IMR-90 (cell line): Measurements from ENCODE around the gene DNMT1. TPM values are rescaled to one million over a fixed set of nuclear protein-coding genes. Genes with fewer than 3 reads are reported as not detected.
A peak's percentile ranks its signal among the peaks of the same experiment; 100 is the strongest.

Experiments used
- ATAC-seq: fragments of 200-7000 bp; cut with Tn5 transposase; 2 replicates; pipeline ENCODE4 v1.9.1; 2020; ENCODE audit warnings: low read depth, mild to moderate bottlenecking, moderate library complexity
- BruUV-seq: library from RNA; stranded (reverse); fragments of 400-500 nt; replicated peaks from 2 replicates; lab custom pipeline; 2021; lab: Mats Ljungman, UMichigan
- CTCF ChIA-PET: fragments of 300-600 bp; formaldehyde crosslinking; extraction: SDS; loops from one replicate; lab custom pipeline; 2021; ENCODE audit warnings: antibody characterized with exemption; lab: Yijun Ruan, JAX
- POLR2A ChIA-PET: fragments of 300-600 bp; sonication (Branson Sonifier 250); formaldehyde crosslinking; loops from one replicate; lab custom pipeline; 2022; ENCODE audit warnings: antibody characterized with exemption; ENCODE audit not compliant: unreplicated experiment; lab: Charles Lee
- DNase-seq: peaks from one replicate; pipeline ENCODE4 v3.0.0; 2013
- H2AFZ ChIP-seq: replicated peaks from 2 replicates; pipeline ENCODE3; 2013; ENCODE audit warnings: low read length, mild to moderate bottlenecking; ENCODE audit not compliant: poor library complexity
- H2AK5ac ChIP-seq: 2 replicates; pipeline ENCODE4 v1.6.1; 2013; ENCODE audit warnings: low read depth, low read length, inconsistent platforms
- H2AK9ac ChIP-seq: replicated peaks from 2 replicates; pipeline ENCODE3; 2013; ENCODE audit warnings: mild to moderate bottlenecking, low read depth, low read length, moderate library complexity; ENCODE audit not compliant: poor library complexity
- H2BK120ac ChIP-seq: 2 replicates; pipeline ENCODE4 v1.6.1; 2013; ENCODE audit warnings: low read depth, low read length, inconsistent platforms
- H2BK15ac ChIP-seq: 3 replicates; pipeline ENCODE4 v1.6.1; 2013; ENCODE audit warnings: low read depth, low read length, inconsistent platforms
- H2BK20ac ChIP-seq: 2 replicates; pipeline ENCODE4 v1.6.1; 2013; ENCODE audit warnings: low read depth, mild to moderate bottlenecking, inconsistent platforms, low read length, moderate library complexity
- H2BK5ac ChIP-seq: 2 replicates; pipeline ENCODE4 v1.6.1; 2013; ENCODE audit warnings: mild to moderate bottlenecking, low read depth, low read length, inconsistent platforms; ENCODE audit not compliant: poor library complexity, severe bottlenecking
- H3K14ac ChIP-seq: replicated peaks from 2 replicates; pipeline ENCODE4 v1.6.1; 2013; ENCODE audit warnings: low read depth, low read length, inconsistent platforms
- H3K18ac ChIP-seq: 2 replicates; pipeline ENCODE4 v1.6.1; 2013; ENCODE audit warnings: low read depth, low read length, control low read depth
- H3K23ac ChIP-seq: 2 replicates; pipeline ENCODE4 v1.6.1; 2013; ENCODE audit warnings: low read depth, low read length, inconsistent platforms
- H3K27ac ChIP-seq: 2 replicates; pipeline ENCODE4 v1.5.1; 2013; ENCODE audit warnings: mild to moderate bottlenecking, control low read depth, low read length; ENCODE audit not compliant: insufficient read depth
- H3K27me3 ChIP-seq: 2 replicates; pipeline ENCODE4 v1.6.1; 2013; ENCODE audit warnings: low read length; ENCODE audit not compliant: control insufficient read depth, insufficient read depth
- H3K36me3 ChIP-seq: 2 replicates; pipeline ENCODE4 v1.6.1; 2013; ENCODE audit warnings: low read length, mixed read lengths; ENCODE audit not compliant: control insufficient read depth, insufficient read depth
- H3K4ac ChIP-seq: 2 replicates; pipeline ENCODE4 v1.6.1; 2013; ENCODE audit warnings: low read depth, low read length, inconsistent platforms
- H3K4me1 ChIP-seq: 2 replicates; pipeline ENCODE4 v1.6.1; 2013; ENCODE audit warnings: low read length, mixed read lengths; ENCODE audit not compliant: control insufficient read depth, insufficient read depth
- H3K4me2 ChIP-seq: 2 replicates; pipeline ENCODE4 v1.6.1; 2013; ENCODE audit warnings: low read depth, mild to moderate bottlenecking, control low read depth, low read length, moderate library complexity
- H3K4me3 ChIP-seq: 2 replicates; pipeline ENCODE4 v1.5.1; 2013; ENCODE audit warnings: low read depth, mild to moderate bottlenecking, control low read depth, low read length, moderate library complexity; ENCODE audit not compliant: insufficient read depth
- H3K56ac ChIP-seq: 2 replicates; pipeline ENCODE4 v1.6.1; 2013; ENCODE audit warnings: low read length, inconsistent platforms; ENCODE audit not compliant: insufficient read depth; ENCODE audit errors: extremely low read depth
- H3K79me1 ChIP-seq, 2 experiments: 2 replicates each; pipeline ENCODE4 v1.6.1; 2013; ENCODE audit warnings: low read length in 2 of 2, inconsistent platforms in 1 of 2, low read depth in 1 of 2
- H3K9ac ChIP-seq: 2 replicates; pipeline ENCODE4 v1.6.1; 2013; ENCODE audit warnings: low read depth, low read length, control low read depth
- H3K9me1 ChIP-seq: 2 replicates; pipeline ENCODE4 v1.6.1; 2013; ENCODE audit warnings: low read length, inconsistent platforms; ENCODE audit not compliant: insufficient read depth
- H3K9me3 ChIP-seq: 2 replicates; pipeline ENCODE4 v1.6.1; 2013; ENCODE audit warnings: low read length; ENCODE audit not compliant: control insufficient read depth, insufficient read depth
- H4K20me1 ChIP-seq: 2 replicates; pipeline ENCODE4 v1.6.1; 2013; ENCODE audit warnings: low read length, inconsistent platforms; ENCODE audit not compliant: insufficient read depth
- H4K5ac ChIP-seq: 2 replicates; pipeline ENCODE4 v1.6.1; 2013; ENCODE audit warnings: mild to moderate bottlenecking, low read depth, low read length, control low read depth
- H4K8ac ChIP-seq, 2 experiments: 2 replicates each; pipeline ENCODE4 v1.6.1; 2013; ENCODE audit warnings: low read depth in 2 of 2, low read length in 2 of 2, control low read depth in 1 of 2, inconsistent platforms in 1 of 2
- H4K91ac ChIP-seq: 2 replicates; pipeline ENCODE4 v1.6.1; 2013; ENCODE audit warnings: low read depth, low read length, inconsistent platforms; ENCODE audit not compliant: insufficient read depth
- RCOR1 ChIP-seq: IDR thresholded peaks from 2 replicates; pipeline ENCODE4 v1.6.1; 2012; ENCODE audit warnings: mild to moderate bottlenecking, low read length, improper control_type of control experiment; ENCODE audit not compliant: insufficient replicate concordance
- WGBS, 2 experiments: methylation state at CpG; one replicate each; pipeline versions ENCODE4 v1.1.5 to v1.1.7; 2013; ENCODE audit warnings: missing lambda C conversion rate in 2 of 2; ENCODE audit not compliant: insufficient read length in 1 of 2; ENCODE audit errors: extremely low coverage in 2 of 2; 5-methylcytosine and 5-hydroxymethylcytosine counted together
- dilution Hi-C: fragments of 300-500 bp; cut with HindIII; formaldehyde crosslinking; loops from one replicate; pipeline ENCODE4 v1.14.3; 2018; ENCODE audit warnings: low sequenced_read_pairs; ENCODE audit not compliant: unreplicated experiment
- in situ Hi-C: fragments of 300-500 bp; cut with MboI; formaldehyde crosslinking; loops from 3 replicates; pipeline ENCODE4 v1.14.3; 2019; ENCODE audit warnings: low sequenced_read_pairs, inconsistent platforms, mixed read lengths
- intact Hi-C: fragments of 100-400 bp; cut with micrococcal nuclease; formaldehyde crosslinking; loops from 2 replicates; pipeline ENCODE4 v1.10.0; 2022
- polyA plus RNA-seq, 3 experiments: library from polyadenylated mRNA; depleted of rRNA; stranded (reverse); fragments of >200 nt; gene quantifications; 2 replicates each; pipeline ENCODE4 v1.2.3, GENCODE V29; 2012; ENCODE audit warnings: low replicate concordance in 1 of 3
- total RNA-seq: library from RNA; depleted of rRNA; stranded (reverse); fragments of >200 nt; gene quantifications from 2 replicates; pipeline ENCODE4 v1.2.3, GENCODE V29; 2012
- TF ChIP-seq, protein P1 (sequence below): conservative IDR thresholded peaks from 2 replicates; pipeline ENCODE4 v1.5.1; 2012; ENCODE audit warnings: mild to moderate bottlenecking, low read depth, low read length, improper control_type of control experiment

Gene DNMT1
- total and polyA plus RNA-seq, 2 of the 4 experiments (the other 2 are of a cell fraction) = 26.2 to 83.6 TPM

DNA sequence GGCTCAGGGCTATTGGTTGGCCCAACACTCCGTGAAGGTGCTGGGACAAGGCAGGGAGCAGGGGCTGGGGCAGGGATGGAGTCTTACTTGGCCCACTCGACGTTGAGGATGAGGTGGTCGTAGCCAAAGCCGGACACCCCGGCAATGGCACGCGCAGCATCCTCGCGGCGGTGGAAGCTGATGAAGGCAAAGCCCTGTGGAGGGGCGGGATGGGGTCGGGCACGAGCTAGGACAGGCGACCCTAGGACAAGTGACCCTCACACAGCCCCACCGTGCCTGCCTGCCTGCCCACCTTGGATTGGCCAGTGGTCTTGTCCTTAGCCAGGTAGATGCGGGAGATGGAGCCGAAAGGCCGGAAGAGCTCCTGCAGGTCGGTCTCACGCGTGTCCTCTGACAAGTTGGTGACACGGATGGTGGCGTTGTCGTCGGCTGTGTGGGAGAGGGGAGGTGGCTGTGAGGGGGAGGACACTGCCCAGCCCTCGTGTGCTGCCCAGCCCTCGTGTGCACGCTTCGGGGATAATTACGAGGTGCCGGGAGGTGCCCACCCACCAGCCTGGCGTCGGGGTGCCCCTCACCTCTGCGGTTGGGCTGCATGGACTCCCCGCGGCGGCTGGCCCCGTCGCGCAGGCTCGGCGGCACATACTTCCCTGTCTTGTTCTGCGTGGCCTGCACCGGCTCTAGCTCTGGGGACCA lies 79.2 kb downstream of the DNMT1 start:
- no peak overlapping the region for H4K5ac ChIP-seq
- peaks cover 51% of the 10 kb centered on the region for H3K36me3 ChIP-seq
- H4K8ac ChIP-seq = no peak overlapping the region
- no TSS peak for BruUV-seq
- H3K14ac ChIP-seq = no peak overlapping the region
- DNase-seq = no peak
- no peak overlapping the region for H4K91ac ChIP-seq
- ATAC-seq = no peak
- no peak overlapping the region for H3K23ac ChIP-seq
- no peak overlapping the region for H3K4me3 ChIP-seq
- H3K4me1 ChIP-seq = peaks cover 6% of the 10 kb centered on the region
- no peak overlapping the region for H3K9ac ChIP-seq
- intact Hi-C loops (no loop called here), dilution Hi-C loops (no loop called here), in situ Hi-C loops (no loop called here)
- H3K4ac ChIP-seq = no peak overlapping the region
- no peak overlapping the region for H2BK20ac ChIP-seq
- no peaks in the 10 kb centered on the region for H3K9me3 ChIP-seq
- no peak overlapping the region for H2AK5ac ChIP-seq
- H2BK120ac ChIP-seq = no peak overlapping the region
- H3K27ac ChIP-seq = no peak overlapping the region
- no peak overlapping the region for H3K56ac ChIP-seq
- H3K27me3 ChIP-seq = no peaks in the 10 kb centered on the region
- 94% methylated on average over 23 of the region's 45 CpGs; no CpG with 5 or more reads in 1 of the 2 experiments for WGBS, 2 experiments
- no peak overlapping the region for H3K18ac ChIP-seq
- H3K4me2 ChIP-seq = no peak overlapping the region
- H4K20me1 ChIP-seq = peaks cover 20% of the 10 kb centered on the region
- no peak overlapping the region for H2AK9ac ChIP-seq
- TF ChIP-seq RCOR1 = no peak
- TF ChIP-seq, protein P1, sequence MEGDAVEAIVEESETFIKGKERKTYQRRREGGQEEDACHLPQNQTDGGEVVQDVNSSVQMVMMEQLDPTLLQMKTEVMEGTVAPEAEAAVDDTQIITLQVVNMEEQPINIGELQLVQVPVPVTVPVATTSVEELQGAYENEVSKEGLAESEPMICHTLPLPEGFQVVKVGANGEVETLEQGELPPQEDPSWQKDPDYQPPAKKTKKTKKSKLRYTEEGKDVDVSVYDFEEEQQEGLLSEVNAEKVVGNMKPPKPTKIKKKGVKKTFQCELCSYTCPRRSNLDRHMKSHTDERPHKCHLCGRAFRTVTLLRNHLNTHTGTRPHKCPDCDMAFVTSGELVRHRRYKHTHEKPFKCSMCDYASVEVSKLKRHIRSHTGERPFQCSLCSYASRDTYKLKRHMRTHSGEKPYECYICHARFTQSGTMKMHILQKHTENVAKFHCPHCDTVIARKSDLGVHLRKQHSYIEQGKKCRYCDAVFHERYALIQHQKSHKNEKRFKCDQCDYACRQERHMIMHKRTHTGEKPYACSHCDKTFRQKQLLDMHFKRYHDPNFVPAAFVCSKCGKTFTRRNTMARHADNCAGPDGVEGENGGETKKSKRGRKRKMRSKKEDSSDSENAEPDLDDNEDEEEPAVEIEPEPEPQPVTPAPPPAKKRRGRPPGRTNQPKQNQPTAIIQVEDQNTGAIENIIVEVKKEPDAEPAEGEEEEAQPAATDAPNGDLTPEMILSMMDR = no peak
- H2BK15ac ChIP-seq = no peak overlapping the region
- no peaks in the 10 kb centered on the region for H3K9me1 ChIP-seq
- peak overlapping the region; percentile 32 for H2AFZ ChIP-seq
- CTCF ChIA-PET = interaction anchor here (0.7 kb wide), 1 partner anchor 17 kb away, joined by 3 read pairs; no protein-coding TSS in a partner anchor
- POLR2A ChIA-PET = no interaction called here
- H2BK5ac ChIP-seq = no peak overlapping the region
- H3K79me1 ChIP-seq = peaks cover 11 to 43% of the 10 kb centered on the region in 2 experiments
